IPS-11a (cell line): Measurements from ENCODE around the gene PCMT1.
A peak's percentile ranks its signal among the peaks of the same experiment; 100 is the strongest.

Experiments
- H3K4me3 ChIP-seq: one replicate; pipeline ENCODE4 v1.5.1; 2013; ENCODE audit warnings: low read depth, low read length, control low read depth

PCMT1 gene

GRCh38 chr6:149749594-149750135 lies at the start of gene PCMT1:
PCMT1 (plus strand) TSS chr6:149749741; CDS start chr6:149749902, 161 bp downstream.
- peak within 1 kb of the TSS; percentile 93 for H3K4me3 ChIP-seq

GRCh38 chr6:149701714-149702113 lies 47.8 kb upstream of the PCMT1 start:
- no peak overlapping the region for H3K4me3 ChIP-seq

GRCh38 chr6:149711711-149712110 lies 37.8 kb upstream of the PCMT1 start:
- no peak overlapping the region for H3K4me3 ChIP-seq

- no peak overlapping the region for H3K4me3 ChIP-seq
Observed at GRCh38 chr6:149714442-149714841, 35.1 kb upstream of the PCMT1 start.

GRCh38 chr6:149716181-149716963 lies 33.2 kb upstream of the PCMT1 start:
- peak overlapping the region; percentile 65 for H3K4me3 ChIP-seq

DNA sequence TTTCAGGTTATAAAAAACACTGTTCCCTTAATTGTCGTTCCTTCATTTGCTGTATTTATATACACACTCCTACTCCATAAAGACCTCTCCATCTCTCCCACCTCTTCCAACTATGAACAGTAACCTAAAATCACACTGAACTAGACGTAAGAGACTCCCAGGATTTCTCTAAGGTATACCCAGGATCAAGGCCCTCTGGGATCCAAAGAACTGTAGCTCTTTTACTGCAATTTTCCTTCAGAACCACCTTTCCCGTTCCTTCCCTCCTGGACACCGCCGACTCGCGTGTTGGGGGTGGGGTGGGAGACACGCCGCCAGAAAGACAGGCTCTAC lies 32.3 kb upstream of the PCMT1 start:
- peak overlapping the region; percentile 65 for H3K4me3 ChIP-seq

- H3K4me3 ChIP-seq = peak within 1 kb of the TSS; percentile 65
Observed at GRCh38 chr6:149717588-149718458, 31.7 kb upstream of the PCMT1 start, which contains the start of gene LATS1. LATS1 (minus strand) TSS chr6:149718101; CDS start chr6:149702126, 15,975 bp downstream.

DNA sequence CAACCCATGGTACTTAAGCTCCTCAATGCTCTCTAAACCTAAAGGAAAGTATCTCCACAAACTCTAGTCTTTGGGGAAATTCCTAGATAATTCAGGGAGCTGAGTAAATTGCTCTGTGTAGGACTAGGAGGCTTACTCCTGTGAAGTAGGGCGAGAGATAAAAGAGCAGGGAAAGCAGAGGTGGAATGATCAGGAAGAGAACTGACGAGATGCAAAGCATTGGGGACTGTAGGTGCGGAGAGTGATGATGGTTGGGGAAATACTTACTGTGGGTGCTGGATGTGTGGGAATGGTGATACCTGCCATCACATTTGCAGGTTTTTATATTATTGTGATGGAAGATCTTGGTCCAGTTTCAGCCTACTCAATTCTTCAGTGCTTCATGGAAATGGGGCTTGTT lies 30.0 kb upstream of the PCMT1 start:
- H3K4me3 ChIP-seq = no peak overlapping the region

- H3K4me3 ChIP-seq = no peak overlapping the region
Observed at GRCh38 chr6:149723262-149723661, 26.3 kb upstream of the PCMT1 start.

- no peak overlapping the region for H3K4me3 ChIP-seq
Observed at GRCh38 chr6:149723771-149724417, 25.6 kb upstream of the PCMT1 start.

- no peak overlapping the region for H3K4me3 ChIP-seq
Observed at GRCh38 chr6:149725785-149726184, 23.8 kb upstream of the PCMT1 start.

DNA sequence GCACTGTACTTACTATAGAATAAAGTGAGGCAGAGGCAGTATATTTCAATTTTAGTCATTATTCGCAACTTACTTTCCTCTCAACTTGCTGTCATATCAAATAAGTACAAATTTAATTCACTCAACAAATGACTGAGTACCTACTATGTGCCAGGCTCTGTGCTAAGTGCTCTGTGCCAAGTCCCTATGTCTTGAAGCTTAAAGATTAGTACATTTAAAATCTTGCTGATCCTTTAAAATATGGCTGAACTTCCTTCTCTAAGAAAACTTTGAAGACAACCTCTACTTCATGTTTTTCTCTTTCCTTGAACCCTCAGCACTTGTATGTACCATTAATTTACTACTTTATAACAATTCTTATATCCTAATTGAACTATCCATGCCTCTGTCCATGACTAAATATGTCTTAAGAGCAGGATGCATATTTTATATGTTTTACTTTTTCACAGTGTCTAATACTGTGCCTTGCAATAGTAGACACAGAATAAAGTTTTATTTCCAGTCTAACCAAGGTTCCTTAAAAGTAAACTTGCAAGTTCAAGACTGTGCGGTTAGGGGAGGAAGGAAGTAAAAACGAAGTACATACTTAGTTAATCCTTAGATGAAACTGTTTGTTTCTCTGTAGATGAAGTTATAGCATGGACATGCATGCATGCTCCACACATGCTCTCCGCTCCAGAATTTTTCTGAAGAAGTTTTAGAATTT lies 21.6 kb upstream of the PCMT1 start:
- H3K4me3 ChIP-seq = no peak overlapping the region

DNA sequence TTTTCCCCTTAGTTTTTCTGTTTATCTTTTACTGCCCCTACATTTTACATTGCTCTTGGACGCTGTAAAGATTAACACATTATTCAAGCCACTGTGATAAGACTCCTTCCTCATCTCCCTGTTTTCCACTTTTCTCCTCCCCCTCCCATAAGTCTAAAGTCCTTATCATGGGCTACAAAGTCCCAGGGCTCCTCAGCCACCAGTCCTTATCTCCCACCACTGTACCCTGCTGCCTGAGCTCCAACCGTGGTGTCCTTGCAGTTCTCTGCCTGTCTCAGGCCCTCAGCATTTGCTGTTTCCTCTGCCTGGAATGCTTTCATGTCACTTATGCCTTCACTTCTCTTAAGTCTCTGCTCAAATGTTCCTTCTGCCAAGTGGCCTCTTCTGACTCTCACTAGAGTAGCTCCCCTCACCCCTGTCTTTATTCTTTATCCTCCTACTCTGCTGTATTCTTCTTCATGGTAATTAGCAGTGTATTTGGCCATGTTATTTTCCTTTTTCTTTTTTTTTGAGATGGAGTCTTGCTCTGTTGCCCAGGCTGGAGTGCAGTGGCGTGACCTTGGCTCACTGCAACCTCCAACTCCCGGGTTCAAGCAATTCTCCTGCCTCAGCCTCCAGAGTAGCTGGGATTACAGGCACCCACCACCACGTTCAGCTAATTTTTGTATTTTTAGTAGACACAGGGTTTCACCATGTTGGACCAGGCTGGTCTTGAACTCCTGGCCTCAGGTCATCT lies 20.9 kb upstream of the PCMT1 start:
- no peak overlapping the region for H3K4me3 ChIP-seq

DNA sequence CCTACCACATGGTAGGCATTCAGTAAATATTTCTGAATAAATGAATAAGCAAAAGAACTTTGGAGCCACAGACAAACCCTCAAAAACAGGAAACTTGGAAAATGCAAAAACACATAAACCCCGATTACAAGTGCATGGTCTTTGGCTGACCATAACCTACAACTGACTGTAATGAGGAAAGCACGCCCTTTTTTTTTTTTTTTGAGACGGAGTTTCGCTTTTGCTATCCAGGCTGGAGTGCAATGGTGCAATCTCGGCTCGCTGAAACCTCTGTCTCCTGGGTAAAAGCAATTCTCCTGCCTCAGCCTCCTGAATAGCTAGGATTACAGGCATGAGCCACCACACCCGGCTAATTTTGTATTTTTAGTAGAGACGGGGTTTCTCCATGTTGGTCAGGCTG lies 19.7 kb upstream of the PCMT1 start:
- H3K4me3 ChIP-seq = no peak overlapping the region

DNA sequence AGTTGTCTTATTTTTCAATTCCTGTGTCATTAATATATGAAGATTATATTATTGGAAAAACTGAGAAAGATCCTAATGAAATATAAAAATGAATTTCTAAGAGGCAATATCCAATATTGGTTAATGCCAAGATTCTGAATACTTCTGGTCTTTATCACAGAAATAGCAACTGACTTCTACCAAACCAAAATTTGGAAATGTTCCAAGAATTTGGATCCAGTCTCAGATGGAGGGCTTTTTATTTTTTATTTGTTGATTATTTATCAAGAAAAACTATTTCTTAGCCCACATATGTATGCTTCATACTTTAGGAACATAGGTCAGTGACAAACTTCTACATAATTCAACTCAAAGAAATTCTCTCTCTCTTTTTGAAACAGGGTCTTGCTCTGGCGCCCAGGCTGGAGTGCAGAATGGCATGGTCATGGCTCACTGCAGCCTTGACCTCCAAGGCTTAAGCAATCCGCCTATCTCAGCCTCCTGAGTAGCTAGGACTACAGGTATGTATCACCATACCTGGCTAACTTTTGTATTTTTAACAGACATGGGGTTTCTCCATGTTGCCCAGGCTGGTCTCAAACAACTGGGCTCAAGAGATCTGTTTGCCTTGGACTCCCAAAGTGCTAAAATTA lies 16.3 kb upstream of the PCMT1 start:
- no peak overlapping the region for H3K4me3 ChIP-seq

GRCh38 chr6:149734915-149735314 lies 14.6 kb upstream of the PCMT1 start:
- no peak overlapping the region for H3K4me3 ChIP-seq

- H3K4me3 ChIP-seq = peak overlapping the region; percentile 97
Observed at GRCh38 chr6:149745252-149745651, 4.3 kb upstream of the PCMT1 start.

DNA sequence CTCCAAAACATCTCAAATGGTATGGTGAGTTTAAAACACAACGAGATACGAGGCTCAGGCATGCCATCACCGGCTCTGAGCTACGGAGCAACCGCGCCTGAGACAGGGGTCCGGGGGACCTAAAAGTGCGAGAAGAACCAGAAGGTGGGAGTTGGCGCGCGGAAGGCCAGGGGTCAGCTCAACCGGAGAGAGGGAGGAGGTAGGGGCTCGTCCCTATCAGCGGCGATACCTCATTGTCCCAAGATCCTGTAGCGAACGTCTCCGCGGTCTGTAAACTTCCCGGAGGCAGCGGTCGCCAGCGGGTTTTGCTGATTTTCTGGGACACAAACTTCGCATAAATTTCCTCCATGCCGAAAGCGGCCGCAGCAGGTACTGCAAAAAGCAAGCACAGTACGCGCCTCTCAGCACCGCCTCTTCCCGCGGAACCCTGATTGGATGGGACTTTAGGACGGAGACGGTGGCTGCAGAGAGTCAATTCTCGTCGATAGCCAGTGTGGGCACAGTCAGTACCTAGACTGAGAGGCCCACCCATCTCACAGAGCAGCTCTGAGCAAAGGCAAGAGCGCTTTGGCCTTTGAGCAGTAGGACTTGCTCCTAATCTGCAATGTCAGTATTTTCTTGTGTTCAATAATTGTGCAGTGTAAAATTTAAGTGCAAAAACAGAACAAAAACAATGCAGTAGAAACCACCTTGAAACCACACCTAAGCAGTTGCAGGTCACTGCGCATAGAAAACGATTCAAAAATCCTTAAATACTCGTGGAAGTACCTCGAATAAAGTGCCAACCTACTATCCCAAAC lies 3.2 kb upstream of the PCMT1 start, which contains the start of gene NUP43:
NUP43 (minus strand) TSS at position 383 of the 800 bp plus-strand sequence; CDS start at position 349, 34 bp downstream.
- H3K4me3 ChIP-seq = peak within 1 kb of the TSS; percentile 97
